ENCODE data around the gene PIP4P1.

Gene PIP4P1

DNA sequence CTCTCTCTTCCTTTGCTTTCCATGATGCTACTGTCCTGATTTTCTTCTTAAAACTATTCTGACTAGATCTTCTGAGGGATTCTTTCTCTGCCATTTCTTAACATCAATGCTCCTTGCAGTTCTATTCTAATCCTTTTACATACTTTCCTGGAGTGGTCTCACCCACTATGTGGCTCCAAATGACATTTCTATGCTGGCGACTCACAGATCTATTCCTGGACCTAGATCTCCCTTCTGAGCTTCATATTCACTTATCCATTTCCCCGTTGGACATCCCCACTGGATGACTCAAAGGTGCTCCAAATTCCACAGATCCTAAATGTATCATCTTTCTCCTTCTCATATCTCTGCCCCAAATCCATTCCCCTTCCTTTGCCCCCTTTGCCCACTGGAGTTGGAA, 52.0 kb downstream of the PIP4P1 start:
- TF ChIP-seq, protein P1, sequence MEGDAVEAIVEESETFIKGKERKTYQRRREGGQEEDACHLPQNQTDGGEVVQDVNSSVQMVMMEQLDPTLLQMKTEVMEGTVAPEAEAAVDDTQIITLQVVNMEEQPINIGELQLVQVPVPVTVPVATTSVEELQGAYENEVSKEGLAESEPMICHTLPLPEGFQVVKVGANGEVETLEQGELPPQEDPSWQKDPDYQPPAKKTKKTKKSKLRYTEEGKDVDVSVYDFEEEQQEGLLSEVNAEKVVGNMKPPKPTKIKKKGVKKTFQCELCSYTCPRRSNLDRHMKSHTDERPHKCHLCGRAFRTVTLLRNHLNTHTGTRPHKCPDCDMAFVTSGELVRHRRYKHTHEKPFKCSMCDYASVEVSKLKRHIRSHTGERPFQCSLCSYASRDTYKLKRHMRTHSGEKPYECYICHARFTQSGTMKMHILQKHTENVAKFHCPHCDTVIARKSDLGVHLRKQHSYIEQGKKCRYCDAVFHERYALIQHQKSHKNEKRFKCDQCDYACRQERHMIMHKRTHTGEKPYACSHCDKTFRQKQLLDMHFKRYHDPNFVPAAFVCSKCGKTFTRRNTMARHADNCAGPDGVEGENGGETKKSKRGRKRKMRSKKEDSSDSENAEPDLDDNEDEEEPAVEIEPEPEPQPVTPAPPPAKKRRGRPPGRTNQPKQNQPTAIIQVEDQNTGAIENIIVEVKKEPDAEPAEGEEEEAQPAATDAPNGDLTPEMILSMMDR (IDR thresholded peaks at IDR 0.05; ENCODE audit: insufficient read depth, missing control alignments), result no peak
- no peak for DNase-seq (ENCODE audit: insufficient read length, low spot score)

More for the DNA sequence above, 52.0 kb downstream of the PIP4P1 start:
- no peak for FAIRE-seq
